NCI-H510A (cell line): ENCODE measurements around the gene GPER1.

Source experiments
- DNase-seq: peaks from one replicate; lab custom pipeline; 2025; lab: John Stamatoyannopoulos, UW

The GPER1 gene

DNA sequence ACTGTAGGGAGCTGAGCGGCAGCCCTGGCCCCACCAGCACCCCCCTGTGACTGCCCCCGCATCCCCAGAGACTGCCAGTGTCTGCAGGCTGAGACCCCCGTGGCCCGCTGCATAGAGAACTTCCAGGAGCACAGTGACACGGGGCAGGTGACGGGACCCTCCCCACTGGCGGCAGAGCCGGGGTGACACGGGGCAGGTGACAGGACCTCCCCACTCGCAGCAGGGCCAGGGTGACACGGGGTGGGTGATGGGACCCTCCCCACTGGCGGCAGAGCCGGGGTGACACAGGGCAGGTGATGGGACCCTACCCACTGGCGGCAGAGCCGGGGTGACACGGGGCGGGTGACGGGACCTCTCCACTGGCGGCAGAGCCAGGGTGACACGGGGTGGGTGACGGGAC is 2.3 kb downstream of the GPER1 start:
- no peak for DNase-seq

DNA sequence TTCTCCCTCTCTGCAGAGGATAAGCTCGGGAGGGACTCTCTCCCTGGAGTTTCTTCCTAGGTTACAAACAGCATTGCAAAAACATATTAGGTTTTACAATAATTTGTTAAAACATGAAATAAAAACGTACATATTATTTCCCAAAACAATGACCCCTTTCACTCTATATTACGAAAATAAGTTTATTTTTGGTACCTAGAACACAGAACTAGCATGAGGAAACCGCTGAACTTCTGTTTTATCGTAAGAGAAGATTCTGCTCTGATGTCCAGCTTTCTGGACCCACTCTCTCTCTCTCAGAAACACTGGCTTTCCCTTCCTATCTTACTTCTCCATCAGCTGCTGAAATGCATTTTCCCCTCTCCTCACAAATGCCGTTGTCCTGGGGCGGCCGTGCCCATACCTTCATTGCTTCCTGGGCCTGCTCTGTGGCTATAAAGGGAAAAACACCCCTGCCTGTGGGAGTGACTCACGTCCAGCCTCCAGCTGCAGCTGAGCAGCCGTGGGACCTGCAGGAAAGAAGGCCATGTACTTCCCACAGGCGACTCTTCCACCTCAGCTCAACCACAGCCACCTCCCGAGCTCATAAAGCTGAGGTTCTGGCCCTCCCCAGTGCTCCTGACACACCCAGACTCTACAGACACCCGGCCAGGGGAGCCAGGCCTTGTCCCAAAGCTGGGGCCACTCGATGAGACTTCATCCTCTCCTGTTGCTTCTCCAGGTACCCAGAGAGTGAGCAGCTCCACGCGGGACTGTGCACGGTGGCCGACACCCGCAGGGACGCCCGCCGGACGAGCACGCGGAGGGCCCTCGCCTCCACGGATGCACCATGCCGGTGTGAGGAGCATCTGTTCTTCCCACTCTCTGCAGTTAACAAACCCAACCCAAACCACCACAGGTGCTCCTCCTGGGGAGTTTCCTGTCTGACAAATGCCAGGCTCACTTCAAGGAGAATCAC is 3.1 kb downstream of the GPER1 start:
- no peak for DNase-seq

DNA sequence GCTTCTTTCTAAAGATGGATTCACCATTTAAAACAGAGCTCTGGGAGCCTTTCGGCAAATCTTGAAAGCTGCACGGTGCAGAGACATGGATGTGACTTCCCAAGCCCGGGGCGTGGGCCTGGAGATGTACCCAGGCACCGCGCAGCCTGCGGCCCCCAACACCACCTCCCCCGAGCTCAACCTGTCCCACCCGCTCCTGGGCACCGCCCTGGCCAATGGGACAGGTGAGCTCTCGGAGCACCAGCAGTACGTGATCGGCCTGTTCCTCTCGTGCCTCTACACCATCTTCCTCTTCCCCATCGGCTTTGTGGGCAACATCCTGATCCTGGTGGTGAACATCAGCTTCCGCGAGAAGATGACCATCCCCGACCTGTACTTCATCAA is 3.7 kb downstream of the GPER1 start:
- no peak for DNase-seq

DNA sequence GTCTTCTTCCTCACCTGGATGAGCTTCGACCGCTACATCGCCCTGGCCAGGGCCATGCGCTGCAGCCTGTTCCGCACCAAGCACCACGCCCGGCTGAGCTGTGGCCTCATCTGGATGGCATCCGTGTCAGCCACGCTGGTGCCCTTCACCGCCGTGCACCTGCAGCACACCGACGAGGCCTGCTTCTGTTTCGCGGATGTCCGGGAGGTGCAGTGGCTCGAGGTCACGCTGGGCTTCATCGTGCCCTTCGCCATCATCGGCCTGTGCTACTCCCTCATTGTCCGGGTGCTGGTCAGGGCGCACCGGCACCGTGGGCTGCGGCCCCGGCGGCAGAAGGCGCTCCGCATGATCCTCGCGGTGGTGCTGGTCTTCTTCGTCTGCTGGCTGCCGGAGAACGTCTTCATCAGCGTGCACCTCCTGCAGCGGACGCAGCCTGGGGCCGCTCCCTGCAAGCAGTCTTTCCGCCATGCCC is 4.3 kb downstream of the GPER1 start:
- DNase-seq = no peak

DNA sequence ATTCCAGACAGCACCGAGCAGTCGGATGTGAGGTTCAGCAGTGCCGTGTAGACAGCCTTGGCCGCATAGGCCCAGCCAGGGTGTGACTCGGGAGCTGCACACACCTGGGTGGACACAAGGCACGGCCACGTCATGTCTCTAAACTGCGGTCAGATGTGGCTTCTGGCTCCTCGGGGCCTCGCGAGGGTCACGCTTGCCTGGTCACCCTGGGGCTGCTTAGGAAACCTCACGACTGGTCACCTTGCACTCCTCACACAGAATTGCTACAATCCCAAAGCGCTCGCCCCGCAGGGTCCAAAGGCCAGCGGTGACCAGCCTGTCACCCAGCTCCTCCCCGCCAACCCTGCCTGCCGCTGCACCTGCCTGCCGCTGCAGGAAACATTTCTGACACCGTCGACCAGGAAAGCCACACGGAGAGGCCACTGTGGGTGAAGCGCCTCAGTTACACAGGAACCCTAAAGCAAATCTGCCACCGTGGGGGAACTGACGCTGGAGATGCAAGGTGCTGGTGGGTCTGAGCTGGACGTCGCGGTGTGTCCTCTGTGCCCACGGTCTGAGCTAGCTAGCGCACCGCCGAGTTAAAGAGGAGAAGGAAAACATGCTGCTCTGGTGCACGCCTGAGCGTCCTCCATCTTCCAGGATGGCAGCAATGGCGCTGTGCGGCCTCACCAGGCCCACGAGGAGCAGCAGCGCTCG is 5.0 kb downstream of the GPER1 start:
- DNase-seq = no peak

DNA sequence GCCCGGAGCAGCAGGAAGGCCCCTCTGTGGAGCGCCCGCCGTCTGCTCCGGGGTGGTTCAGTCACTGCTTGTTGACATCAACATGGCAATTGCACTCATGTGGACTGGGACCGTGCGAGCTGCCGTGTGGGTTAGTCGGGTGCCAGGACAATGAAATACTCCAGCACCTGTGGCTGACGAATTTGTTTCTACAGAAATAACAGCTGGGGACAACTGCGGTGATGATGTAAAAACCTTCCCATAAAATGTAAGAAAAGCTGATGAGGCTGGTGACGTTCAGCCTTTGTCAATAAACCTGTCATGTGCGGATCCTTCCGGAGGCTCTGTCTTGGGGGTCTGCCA is 5.6 kb downstream of the GPER1 start:
- no peak for DNase-seq

DNA sequence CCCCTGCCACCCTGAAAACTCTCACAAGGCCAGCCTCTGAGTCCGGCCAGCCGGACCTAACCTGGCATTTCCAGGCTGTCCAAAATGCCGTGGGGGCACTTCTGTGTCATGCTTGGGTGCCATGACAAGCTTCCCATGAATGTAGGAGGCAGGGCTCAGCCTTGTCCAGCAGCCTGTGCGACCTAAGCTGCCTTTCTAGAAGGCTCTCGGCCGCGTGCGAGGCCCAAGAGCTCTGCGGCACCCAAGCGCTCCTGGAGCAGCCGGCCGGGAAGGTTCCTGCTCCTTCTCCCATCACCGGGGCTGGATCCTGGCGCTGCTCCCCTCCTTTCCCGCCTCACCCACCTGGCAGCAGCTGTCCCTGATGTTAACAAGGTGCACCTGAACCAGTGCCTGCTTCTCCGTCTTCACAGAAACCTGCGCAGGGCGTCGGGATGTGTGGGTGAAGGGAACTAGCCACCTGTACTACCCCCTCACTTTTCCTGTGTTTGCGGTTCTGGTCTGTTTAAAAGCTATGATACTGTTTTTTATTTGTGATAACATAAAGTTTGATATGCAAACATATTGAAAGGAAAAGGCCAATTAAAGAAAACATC is 6.1 kb downstream of the GPER1 start:
- DNase-seq = no peak

DNA sequence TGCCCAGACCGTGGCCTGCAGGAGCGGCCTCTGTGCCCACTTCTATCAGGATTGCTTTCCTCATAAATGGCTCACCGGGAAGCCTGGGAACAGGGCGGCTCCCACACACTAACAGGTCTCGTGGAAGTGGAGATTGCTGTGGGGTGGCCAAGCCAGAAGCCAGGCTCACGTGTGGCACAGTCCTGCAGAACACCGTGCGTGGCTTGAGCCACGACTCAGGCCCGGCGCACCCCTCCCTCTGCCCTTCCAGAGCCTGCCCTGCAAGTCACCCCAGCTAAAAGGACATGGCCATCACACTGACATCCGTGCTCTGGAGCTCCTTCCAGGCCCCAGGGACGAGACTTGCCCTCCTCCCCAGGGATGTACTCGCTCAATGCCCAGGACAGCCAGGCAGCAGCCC is 7.0 kb downstream of the GPER1 start:
- no peak for DNase-seq

DNA sequence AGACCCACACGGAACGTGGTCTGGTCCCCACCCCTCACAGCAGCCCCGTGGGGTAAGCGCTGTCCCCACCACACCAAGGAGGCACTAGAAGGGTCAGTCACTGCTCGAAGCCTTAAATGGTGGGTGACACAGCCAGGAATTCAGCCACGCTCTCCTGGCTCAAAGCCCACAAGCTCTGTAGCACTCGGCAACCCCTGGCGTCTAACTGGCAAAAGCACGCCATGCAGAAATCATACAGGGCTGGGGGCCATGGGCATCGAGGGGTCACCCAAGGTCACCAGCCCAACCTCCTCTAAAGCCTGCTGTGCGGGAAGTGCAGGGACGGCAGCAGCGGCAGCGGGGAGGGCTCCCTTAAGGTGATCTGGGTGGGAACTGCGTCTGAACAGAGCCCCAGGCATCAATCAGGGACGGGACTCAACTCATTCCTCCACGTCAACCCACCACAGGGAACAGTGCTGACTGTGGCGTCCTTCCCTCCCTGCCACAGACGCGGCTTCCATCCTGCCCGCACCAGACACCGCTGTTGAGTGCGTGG is 7.8 kb downstream of the GPER1 start:
- no peak for DNase-seq

DNA sequence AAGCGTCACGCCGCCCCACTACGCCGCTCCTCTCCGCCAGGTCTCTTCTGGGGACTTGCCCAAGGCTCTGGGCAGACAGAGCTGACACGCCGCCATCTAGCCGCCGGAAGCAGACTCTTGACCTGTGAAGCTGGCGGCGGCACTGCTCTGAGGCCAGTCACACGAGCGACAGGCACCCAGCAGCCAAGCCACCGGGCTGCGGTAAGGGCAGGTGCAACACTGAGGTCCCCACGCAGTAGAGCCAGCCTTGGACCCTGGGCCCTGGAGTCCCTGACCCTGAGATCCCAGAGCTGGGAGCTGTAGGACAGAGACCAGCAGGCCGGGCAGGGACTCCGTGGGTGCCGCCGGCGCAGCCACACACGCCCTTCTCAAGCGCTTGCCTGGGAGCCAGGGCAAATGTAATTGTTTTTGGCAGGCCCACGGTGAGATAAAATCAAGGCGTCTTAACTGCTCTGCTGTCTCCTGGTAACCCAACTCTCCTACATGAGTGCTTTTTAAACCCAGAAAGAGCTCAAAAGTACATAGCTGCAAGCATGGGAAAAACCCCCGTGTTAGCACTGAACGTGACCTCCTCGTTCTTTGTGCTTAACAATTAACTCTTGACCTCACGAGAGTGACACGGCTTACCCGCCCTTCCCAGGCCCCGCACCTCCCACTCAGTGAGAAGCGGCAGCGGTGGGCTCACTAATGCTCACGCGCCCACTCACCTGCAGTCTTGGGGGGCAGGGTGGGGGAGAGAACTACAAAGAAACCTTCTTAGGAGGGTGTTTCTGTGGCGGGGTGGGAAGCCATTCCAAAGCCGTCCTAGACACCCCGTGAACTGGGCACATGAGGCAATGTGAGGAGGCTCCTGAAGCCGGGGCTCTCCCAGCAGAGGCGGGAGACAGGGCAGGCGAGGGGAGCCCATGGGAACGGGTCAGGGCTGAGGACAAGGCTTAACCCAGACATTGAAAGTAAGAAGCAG is 8.5 kb downstream of the GPER1 start:
- DNase-seq = no peak

DNA sequence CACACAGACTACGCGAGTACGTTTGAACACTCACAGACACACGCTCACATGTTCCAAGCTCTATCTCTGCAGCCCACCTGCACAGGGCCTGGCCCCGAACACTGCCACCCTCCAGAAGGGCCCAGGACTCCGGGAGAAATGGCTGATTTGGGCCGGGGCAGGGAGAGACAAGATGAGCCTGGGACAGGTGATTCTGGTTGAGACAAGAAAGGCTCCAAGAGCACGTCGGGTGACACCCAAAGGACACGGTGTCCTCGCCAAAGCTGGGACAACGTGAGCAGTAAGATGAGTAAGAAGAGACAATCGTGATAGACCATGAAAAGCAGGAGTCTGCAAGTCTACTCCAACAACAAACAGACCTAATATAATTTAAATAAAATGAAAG is 9.2 kb downstream of the GPER1 start:
- DNase-seq = no peak

DNA sequence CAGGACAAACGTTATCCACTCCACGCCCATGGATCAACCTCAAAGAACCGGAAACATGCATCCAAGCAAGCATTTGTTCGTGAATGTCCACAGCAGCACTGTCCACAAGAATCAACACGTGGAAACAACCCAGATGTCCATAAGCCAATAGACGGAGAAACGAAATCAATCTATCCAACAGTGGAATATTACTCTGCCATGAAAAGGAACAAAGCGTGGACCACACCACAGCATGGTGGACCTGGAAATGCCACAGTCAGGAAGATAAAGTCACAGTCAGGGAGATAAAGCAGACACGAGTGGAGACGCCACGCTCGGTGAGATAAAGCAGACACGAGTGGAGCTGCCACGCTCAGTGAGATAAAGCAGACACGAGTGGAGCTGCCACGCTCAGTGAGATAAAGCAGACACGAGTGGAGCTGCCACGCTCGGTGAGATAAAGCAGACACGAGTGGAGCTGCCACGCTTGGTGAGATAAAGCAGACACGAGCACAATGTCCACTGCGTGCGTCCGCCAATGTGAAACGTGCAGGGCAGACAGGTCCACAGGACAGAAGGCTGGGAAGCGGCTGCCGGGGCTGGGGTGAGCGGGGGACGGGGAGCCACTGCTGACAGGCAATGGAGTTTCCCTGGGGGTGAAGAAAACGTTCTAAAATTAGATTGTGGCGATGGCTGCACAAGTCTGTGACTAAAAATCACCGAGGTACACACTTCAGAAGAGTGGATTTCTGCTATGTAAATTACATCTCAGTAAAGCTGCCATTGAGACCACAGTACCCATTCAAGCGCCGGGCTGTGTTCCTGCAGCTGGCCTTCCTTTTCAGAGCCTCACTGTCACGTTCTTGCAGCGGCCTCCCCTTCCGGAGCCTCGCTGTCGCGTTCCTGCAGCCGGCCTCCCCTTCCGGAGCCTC is 10.6 kb downstream of the GPER1 start:
- DNase-seq = no peak

DNA sequence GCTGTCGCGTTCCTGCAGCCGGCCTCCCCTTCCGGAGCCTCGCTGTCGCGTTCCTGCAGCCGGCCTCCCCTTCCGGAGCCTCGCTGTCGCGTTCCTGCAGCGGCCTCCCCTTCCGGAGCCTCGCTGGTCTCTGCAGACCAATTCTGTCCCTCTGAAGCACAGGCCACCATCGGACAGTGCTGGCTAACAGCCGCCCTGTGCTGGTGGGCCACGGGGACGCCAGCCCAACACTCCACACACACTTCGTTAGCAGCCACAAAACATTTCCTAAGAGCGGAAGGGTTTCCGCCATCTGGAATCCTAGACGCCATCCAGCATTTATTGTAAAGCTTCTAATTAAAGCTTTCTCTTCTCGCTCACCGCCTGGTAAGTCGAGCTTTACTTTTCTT is 11.2 kb downstream of the GPER1 start:
- no peak for DNase-seq

DNA sequence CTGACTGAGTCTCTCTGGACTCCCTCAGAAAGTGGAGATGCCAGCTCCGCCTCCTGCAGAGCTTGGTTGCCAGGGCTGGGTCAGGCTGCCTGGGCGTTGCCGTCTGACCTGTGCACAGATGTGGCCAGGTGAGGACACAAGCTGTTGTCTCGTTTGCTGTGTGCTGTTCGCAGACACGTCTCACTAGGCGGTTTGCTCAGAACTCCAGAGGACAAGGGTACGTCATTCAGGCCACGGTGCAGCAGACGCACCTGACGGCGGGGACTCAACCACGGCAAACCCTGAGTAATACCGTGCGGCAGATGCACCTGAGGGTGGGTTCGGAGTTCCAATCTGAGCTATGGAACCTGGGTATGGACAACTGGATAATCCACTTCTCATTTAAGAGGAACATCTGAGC is 11.7 kb downstream of the GPER1 start:
- no peak for DNase-seq

DNA sequence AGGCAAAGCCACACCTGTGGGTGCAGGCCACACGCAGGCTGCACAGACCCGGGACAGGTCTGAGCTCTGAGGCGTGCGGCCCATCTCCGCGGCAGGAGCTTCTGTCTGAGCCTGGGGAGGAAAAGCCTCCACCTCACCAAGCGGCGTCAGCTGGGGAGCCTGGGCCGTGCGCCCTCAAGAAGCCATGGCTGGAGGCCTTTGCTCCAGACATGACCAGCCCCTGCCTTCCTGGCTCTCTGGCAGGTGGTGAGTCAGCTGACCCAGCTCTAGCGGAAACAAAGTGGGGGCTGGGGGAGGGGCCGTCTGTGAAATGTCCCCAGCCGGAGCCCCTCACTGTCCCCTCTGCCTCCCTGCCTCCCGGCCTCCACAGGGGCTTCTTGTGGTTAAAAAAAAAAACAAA is 12.5 kb downstream of the GPER1 start:
- no peak for DNase-seq

DNA sequence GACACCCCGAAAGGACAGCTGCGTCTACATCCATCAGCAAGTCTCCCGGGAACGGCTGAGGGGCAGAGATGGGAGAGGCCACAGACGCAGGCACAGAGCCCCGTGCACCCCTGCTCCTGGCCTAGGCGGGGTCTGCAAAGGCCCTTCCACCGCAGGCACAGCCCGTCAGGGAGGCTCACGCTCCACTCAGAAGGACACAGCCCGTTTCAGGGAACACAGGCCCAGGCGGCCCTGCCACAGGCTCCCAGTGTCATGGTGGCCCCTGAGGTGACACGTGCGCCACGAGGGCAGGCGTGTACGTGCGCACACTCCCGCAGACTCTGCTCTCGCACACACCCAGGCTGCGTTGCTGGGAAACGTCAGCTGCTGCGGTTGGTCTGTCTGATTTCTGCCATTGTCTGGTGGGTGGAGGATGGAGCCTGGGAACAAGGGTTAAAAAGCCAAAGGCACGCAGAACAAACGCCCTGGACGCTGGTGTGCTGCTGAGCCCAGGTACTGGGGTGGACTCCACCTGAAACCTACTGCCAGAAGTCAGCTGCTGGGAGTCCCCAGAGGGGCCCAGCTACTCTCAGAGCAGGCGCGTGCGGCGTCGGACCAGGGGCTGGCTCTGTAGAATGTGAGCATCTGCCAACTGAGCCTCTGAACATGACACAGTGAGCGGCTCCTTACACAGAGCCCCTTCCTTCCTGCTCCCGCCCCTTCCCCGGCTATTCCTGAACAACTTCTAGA is 13.1 kb downstream of the GPER1 start:
- DNase-seq = no peak

DNA sequence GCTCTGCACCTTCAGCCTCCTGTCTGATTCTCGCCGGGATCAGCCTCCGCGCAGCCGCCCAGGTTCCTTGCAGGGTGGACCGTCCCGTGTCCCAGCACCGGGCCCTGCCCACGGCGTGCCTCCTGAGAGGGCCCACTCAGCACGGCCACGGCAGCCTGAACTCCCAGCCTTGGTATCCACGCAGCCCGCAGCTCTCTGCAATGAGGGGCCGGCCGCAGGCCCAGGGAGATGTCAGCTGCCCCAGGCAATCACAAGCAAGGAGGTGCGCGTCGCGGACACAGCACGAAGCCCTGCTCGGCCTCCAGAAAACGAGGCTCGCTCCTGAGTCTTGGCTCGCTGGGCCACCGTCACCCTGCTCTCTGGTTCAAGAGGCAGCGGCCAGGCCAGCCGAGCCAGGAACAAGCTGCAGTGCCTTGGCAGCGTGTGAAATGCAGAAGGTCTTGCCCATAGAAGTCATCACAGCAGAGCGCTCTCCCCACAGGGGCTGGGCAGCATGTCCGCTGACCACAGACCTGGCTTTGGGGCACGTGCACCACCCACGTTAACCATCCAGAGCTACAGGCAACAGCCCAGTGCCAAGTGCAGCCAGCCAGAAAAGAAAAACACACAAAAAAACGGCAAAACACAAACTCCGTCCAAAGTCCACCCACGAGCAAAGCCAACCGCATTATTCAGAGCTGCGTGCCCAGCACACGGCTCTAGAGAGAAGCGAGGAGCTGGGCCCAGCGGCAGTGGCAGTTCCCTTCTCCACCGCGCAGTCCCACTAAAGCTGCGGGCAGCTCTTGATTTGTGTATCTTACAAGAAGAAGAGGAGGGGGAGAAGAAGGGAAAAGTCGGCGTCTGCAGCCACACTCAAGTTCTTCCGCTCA is 13.9 kb downstream of the GPER1 start:
- no peak for DNase-seq

DNA sequence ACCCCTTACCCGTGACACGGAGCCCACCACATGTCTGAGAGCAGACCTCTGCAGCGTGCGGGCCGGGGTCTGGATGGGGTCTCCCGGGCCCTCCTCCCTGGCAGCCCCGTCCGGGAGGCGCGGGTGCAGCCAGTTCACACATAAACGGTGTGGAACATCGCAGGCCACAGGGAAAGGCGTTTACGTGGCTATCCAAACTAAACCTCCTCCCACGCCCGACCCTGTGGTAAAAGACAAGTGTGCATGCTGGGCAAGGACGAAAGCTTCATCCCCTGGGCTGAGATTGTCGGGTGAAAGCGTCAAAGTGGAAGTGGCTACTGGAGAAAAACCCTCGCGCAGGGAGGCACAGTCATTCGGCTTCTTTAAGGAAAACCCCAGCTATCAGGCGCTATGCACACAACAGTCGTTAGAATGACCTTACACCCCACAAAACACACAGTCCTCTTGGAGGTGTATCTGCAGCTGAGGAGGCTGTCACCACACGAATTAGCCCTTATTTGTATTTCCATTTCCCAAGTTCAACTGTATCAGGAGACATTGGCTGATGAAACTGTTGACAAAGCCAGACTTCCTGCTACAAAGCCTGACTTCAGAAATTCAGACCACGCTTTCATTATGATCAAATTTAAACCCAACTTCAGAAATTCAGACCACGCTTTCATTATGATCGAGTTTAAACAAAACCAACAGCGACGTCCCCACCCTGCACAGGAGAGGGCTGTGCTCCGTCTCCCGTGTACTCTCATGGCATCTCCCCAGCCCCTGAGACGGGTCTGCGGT is 15.3 kb downstream of the GPER1 start:
- DNase-seq = no peak
